Measurements from ENCODE around the gene TSPOAP1. TPM values are rescaled to one million over a fixed set of nuclear protein-coding genes. Genes with fewer than 3 reads are reported as not detected.

Gene TSPOAP1
- total and polyA plus RNA-seq, 10 of the 15 experiments (the other 5 are each of a cell fraction or from before 2014, with no cell fraction given) = 0.58 to 16.4 (median 4.2) TPM; not detected in 1

DNA sequence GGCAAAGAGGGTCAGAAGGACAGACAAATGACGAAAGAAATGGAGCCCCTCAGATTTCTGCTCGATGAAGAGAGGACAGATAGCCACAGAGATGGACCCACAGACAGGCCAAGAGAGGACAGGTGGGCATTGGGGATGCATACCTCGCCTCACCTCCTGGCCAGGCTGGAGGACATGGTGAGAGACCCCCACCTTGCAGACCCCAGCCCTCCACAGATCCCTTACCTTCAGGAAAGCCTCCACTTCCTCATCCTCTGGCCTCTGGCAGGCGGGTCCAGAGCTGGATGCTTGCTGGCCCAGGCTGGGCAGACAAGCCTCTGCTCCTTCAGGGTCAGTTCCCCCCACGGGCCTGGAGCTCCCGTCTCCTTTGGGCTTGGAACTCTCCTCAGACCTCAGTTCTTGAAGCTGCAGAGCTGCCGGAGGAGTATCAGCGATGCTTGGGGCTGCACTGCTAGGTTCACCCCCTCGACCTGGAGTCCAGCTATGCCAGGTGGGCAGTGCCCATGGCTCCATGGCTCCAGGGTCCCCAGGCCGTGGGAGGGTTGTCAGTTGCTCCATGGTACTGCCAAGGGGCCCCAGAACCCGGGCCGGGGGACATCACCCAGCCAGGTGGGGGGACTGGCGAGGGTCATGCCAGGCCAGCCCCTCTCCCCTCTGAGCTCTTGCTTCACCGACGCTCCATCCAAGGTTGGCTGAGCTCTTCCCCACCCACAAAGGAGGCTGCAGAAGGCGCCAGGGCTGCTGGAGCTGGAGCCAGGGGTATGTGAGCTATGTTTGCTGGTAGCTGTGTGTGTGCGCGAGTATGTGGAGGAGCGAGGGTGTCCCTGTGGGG lies 1.0 kb downstream of the TSPOAP1 start (continued):
- TF ChIP-seq BACH1 (IDR thresholded peaks at IDR 0.05; ENCODE audit: borderline replicate concordance) (peak; percentile 4; the same call in 1 of the 2 replicates), ETV6 (conservative IDR thresholded peaks at IDR 0.05 in 1 of 2, IDR thresholded peaks at IDR 0.05 in 1 of 2; ENCODE audit: borderline replicate concordance in 1 of 2, low read depth in 1 of 2) (0 out of 4 replicates have a peak, but pooled peaks of 1 of the 2 experiments have one; percentile 21), TCF12 (IDR thresholded peaks at IDR 0.05; ENCODE audit: low read depth, low read length) (no peak; the same call in 1 of the 2 replicates), SRF (IDR thresholded peaks at IDR 0.05; ENCODE audit: low read depth in 2 of 2, low read length in 2 of 2) (0 out of 4 replicates have a peak, but pooled peaks of 1 of the 2 experiments have one; percentile 11), BCL11A (IDR thresholded peaks at IDR 0.05; ENCODE audit: low read depth, low read length) (peak; percentile 21; the same call in 1 of the 2 replicates), NR2F1 (conservative IDR thresholded peaks at IDR 0.05) (0 out of 2 replicates have a peak, but pooled peaks have one; percentile 9), SIN3A (IDR thresholded peaks at IDR 0.05; ENCODE audit: low read depth, low read length) (0 out of 2 replicates have a peak, but pooled peaks have one; percentile 21), SUZ12 (IDR thresholded peaks at IDR 0.05; ENCODE audit: unreplicated experiment) (peak; percentile 44), CBFB (IDR thresholded peaks at IDR 0.05; ENCODE audit: low read depth) (no peak; the same call in 1 of the 2 replicates), YBX1 (IDR thresholded peaks at IDR 0.05) (no peak), KLF5 (IDR thresholded peaks at IDR 0.05; ENCODE audit: partially characterized antibody) (no peak)
- TF ChIP-seq, protein P1, sequence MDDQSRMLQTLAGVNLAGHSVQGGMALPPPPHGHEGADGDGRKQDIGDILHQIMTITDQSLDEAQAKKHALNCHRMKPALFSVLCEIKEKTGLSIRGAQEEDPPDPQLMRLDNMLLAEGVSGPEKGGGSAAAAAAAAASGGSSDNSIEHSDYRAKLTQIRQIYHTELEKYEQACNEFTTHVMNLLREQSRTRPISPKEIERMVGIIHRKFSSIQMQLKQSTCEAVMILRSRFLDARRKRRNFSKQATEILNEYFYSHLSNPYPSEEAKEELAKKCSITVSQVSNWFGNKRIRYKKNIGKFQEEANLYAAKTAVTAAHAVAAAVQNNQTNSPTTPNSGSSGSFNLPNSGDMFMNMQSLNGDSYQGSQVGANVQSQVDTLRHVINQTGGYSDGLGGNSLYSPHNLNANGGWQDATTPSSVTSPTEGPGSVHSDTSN (IDR thresholded peaks at IDR 0.05; ENCODE audit: insufficient replicate concordance, low read depth, low read length) = peak; percentile 48
- TF ChIP-seq, protein P2, sequence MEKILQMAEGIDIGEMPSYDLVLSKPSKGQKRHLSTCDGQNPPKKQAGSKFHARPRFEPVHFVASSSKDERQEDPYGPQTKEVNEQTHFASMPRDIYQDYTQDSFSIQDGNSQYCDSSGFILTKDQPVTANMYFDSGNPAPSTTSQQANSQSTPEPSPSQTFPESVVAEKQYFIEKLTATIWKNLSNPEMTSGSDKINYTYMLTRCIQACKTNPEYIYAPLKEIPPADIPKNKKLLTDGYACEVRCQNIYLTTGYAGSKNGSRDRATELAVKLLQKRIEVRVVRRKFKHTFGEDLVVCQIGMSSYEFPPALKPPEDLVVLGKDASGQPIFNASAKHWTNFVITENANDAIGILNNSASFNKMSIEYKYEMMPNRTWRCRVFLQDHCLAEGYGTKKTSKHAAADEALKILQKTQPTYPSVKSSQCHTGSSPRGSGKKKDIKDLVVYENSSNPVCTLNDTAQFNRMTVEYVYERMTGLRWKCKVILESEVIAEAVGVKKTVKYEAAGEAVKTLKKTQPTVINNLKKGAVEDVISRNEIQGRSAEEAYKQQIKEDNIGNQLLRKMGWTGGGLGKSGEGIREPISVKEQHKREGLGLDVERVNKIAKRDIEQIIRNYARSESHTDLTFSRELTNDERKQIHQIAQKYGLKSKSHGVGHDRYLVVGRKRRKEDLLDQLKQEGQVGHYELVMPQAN (conservative IDR thresholded peaks at IDR 0.05) = 0 out of 2 replicates have a peak, but pooled peaks have one; percentile 24

Measured in GM12878 (cell line).